Prostate gland (tissue), 2 donors: ENCODE data around the gene ALDH4A1.

Experiments used
- CTCF ChIP-seq, 4 experiments: fragments of 200-600 bp in 2 of 4; fragments of 450-650 bp in 2 of 4; sonication (generic) in 2 of 4; IDR thresholded peaks; 1 replicate in 3 of 4; 2 replicates in 1 of 4; pipeline ENCODE4 v1.5.1; 2016 to 2019; ENCODE audit warnings: antibody characterized with exemption in 4 of 4, mild to moderate bottlenecking in 2 of 4, moderate library complexity in 2 of 4
- POLR2AphosphoS5 ChIP-seq: sonication (generic); formaldehyde crosslinking; IDR thresholded peaks from one replicate; pipeline ENCODE4 v1.6.1; 2017; ENCODE audit warnings: antibody characterized with exemption

GRCh38 chr1:18868354-18868753 lies 34.0 kb downstream of the ALDH4A1 start:
- TF ChIP-seq CTCF (IDR thresholded peaks at IDR 0.05): no peak
- TF ChIP-seq POLR2AphosphoS5: no peak
